HuH-7 (cell line): Measurements from ENCODE around the gene RAD51AP1.
A peak's percentile ranks its signal among the peaks of the same experiment; 100 is the strongest.
"Not testable (repeated sequence)": the region's sequence is repeated elsewhere in the genome, so short reads cannot be mapped to it uniquely, and the experiment has no call there.

Experiments used
- DNase-seq: peaks from one replicate; pipeline ENCODE4 v3.0.0; 2011; ENCODE audit warnings: low spot score

Gene RAD51AP1

DNA sequence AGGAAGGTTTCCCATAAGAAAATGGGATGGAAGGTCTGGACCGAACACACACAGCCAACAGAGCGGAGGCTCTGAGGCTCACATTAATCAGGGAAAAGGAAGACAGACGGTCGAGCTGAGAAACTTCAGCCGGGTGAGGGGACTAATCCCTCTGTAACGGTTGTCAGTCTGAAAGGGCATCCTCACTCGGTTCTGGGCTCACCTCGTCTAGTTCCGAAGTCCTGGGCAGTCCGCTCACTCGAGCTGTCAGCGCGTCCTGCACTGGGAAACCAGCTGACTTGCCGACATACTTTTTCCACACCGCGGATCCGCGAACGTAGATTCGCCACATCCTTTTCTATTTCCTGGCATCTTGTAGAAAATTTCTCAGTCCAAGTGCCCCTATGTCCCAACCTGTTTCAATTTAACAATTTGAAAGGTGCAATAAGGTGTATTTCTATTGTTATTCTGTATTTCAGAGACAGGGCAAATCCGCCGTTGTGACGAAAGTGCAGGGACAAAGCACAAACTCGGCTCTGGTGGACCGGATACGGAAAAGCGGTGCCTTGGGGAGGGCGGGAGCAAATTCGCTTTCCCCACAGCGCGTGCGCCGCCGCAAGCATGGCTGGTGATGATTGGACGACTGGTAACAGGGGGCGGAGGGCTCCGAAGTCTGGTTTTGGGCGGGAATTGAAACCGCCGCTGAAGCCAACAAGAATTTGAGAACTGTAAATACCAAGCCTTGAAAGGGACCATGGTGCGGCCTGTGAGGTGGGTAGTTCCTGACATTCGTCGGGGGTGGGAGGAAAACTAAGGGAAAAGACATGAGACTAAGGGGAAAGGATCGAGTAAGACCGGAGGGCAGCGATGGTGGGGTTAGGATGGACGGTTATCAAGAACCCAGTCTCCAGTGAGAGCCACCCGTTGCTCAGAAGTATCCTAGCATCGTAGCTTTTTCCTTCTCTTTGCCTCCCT lies at the start of gene RAD51AP1:
Gene RAD51AP1, plus strand, starts transcription at position 684 of the 954 bp plus-strand sequence. Its CDS starts 50 bp downstream, at position 734.
- DNase-seq, result peak; percentile 84

GRCh38 chr12:4489556-4489955 lies 49.1 kb upstream of the RAD51AP1 start:
- no peak for DNase-seq

GRCh38 chr12:4490973-4491372 lies 47.7 kb upstream of the RAD51AP1 start:
- no peak for DNase-seq

GRCh38 chr12:4496145-4496838 lies 42.4 kb upstream of the RAD51AP1 start:
- no peak for DNase-seq

DNA sequence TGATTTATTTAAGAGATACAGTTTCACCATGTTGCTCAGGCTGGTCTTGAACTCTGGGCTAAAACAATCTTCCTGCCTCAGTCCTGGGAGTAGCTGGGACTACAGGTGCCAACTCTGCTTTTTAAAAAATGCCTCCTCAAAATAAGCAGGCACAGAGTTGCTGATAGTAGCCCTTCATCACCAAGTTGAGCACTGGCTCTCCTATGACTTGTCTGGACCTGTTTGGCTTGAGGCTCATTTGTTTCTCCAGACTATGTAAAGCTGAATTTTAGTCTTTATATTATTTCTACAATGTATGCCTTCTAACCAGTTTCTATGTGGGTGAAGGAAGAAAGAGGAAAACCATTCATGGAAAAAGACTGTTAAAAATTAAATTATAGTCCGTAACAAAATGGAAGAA lies 39.5 kb upstream of the RAD51AP1 start:
- DNase-seq, result no peak

DNA sequence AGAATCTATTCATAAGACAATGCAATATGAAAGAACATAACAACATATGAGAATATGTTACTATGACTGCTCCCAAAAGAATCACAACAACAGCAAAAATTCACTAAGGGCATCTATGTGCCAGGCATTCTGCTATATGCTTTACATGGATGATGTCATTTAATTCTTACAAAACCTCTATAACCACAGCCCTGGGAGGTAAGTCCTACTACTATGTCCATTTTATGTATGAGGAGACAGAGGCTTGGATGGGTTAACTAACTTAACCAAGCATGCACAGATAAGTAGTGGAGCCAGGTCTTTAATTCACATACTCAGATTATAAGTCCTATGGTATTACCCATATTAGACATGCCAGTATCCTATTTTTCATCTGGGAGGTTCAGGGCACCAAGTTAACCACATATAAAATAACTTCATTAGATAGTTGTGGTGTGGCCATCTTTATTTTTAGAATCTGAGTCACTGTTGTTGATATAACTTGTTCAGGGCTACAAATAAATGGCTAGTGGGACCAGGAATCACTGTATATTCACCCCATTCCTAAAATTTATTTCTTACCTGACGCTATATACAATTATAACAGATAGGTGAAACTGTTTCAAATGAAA lies 33.2 kb upstream of the RAD51AP1 start:
- DNase-seq, result no peak

DNA sequence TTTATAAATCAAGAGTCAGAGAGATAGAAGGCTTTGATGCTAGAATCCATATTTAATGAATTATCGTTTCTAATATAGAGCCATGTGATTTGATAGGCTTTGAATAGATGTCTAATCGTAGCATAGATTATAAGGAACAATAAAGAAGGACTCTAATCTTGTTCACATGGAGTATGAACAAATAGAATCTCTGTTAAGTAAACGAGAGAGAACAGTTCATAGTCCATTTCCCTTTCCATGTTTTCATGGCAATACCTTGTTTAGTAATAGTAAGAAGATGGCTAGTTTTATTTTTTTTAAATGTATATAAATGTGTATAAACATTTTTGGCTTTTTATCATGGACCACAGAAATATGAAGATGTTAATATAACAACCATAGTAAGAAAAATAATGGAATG lies 32.3 kb upstream of the RAD51AP1 start:
- DNase-seq, result no peak

DNA sequence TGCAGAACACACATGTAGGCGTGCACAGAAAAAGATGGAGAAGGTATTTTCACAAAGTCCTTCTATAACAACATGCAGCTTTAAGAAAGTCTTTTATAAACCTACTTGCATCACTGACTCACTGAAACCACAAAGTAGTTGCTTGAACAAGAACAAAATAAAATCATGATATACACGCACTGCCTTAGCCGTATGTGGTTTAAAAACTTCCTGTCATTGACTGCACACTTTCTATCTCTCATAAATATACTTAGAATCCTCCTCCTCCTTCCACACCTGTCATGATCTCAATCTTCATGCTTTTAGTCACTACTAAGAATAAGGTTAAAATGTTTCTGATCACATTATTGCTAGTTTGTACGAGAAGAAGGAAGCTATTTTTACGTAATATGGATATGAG lies 31.8 kb upstream of the RAD51AP1 start:
- no peak for DNase-seq

DNA sequence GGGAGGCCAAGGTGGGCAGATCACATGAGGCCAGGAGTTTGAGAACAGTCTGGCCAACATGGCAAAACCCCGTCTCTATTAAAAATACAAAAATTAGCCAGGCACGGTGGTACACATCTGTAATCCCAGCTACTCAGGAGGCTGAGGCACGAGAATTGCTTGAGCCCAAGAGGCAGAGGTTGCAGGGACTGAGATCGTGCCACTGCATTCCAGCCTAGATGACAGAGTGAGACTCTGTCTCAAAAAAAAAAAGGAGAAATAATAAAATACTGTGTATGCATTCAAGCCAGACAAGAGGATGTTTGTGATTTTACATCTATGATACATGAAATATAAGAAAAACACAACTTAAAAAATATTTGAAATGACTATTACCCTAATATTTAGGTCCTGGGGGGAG lies 30.2 kb upstream of the RAD51AP1 start:
- not testable (repeated sequence) for DNase-seq

GRCh38 chr12:4509269-4509668 lies 29.4 kb upstream of the RAD51AP1 start:
- DNase-seq, result not testable (repeated sequence)

DNA sequence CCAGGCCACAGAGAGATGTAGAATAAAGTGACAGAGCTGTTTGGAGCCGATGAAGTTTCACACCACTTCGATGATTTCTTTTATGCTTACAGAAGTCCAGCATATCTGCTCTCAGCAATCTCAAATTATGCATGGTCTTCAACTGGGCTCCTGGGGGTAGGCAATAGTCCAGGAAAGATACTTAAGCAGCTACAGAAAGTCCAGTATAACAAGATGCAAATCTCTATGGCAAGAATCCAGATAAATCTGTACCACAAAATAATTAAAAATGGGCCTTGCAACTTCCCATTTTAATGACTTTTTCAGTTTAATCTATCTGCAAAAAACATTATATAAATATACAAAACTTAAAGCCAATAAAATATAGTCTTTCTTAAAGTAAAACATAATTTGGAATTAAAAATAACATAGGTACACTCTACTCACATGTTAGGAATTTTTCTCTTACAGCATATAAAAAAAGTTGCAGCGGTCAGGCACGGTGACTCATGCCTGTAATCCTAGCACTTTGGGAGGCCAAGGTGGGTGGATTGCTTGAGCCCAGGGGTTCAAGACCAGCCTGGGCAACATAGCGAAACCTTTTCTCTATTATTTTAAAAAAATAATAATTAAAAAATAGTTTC lies 20.5 kb upstream of the RAD51AP1 start:
- no peak for DNase-seq

DNA sequence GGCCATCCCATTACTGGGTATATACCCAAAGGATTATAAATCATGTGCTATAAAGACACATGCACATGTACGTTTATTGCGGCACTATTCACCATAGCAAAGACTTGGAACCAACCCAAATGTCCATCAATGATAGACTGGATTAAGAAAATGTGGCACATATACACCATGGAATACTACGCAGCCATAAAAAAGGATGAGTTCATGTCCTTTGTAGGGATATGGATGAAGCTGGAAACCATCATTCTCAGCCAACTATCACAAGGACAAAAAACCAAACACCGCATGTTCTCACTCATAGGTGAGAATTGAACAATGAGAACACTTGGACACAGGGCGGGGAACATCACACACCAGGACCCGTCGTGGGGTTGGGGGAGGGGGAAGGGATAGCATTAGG lies 15.2 kb upstream of the RAD51AP1 start:
- not testable (repeated sequence) for DNase-seq

DNA sequence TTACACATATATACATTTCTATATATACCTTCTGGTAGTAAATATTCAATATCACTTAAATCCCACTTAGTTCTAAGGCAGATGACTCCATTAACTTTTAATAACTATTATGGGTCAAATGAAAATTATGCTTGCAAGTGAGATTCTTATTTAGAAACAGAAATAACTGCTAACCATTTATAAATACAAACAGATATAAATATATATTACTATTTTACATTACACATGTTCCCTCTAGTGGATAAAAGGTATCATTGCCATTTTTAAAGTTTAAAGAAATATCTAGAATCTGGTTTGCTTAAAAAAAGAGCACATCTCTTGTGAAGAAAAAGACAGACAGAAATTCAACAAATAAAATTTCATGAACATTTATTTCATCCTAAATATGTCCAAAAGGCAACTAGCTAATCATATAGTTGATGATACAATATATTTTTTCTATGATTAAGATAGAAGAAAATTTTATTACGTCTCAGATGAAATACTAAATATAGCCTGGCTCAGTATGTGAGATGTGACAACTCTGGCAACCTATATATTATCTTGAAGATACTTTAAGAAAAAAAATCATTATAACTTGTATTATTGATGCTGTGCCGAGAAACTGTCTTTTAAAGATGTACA lies 11.7 kb upstream of the RAD51AP1 start:
- DNase-seq, result no peak

DNA sequence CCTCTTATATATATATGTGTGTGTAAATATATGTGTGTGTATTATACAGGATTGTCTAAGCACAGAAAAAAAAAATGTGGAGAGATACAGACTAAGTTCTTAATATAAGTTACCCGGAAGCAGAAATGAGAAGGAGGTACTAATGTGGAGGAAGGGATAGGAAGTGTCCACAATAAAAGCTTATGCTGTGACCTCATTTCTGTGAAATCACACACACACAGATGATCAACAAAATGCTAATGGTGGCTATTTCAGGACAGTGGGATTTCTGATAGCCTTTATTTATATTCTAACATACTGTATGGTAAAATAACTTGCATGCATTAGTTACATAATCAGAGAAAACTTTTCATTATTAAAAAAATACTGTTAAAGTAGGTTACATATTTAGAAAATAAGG lies 8.5 kb upstream of the RAD51AP1 start:
- no peak for DNase-seq

- DNase-seq, result no peak
Observed at GRCh38 chr12:4530982-4531586, 7.6 kb upstream of the RAD51AP1 start.

DNA sequence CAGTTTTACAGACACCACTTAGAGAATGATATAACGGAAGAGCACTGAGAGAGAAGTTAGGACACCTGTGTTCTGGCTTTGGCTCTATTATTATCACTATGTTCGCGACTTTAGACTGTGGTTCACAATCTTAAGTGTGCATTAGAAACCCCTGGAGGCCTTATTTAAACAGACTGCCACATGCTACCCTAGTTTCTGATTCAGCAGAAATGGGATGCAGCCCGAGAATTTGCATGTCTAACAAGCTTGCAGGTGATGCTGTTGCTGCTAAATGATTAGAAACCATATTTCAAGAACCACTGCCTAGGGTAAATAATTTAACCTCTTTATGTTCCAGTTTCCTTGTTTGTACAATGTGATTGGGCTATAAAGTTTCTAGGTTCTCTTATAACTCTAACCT lies 3.6 kb upstream of the RAD51AP1 start:
- no peak for DNase-seq

- DNase-seq, result no peak
Observed at GRCh38 chr12:4535871-4536270, 2.8 kb upstream of the RAD51AP1 start.

DNA sequence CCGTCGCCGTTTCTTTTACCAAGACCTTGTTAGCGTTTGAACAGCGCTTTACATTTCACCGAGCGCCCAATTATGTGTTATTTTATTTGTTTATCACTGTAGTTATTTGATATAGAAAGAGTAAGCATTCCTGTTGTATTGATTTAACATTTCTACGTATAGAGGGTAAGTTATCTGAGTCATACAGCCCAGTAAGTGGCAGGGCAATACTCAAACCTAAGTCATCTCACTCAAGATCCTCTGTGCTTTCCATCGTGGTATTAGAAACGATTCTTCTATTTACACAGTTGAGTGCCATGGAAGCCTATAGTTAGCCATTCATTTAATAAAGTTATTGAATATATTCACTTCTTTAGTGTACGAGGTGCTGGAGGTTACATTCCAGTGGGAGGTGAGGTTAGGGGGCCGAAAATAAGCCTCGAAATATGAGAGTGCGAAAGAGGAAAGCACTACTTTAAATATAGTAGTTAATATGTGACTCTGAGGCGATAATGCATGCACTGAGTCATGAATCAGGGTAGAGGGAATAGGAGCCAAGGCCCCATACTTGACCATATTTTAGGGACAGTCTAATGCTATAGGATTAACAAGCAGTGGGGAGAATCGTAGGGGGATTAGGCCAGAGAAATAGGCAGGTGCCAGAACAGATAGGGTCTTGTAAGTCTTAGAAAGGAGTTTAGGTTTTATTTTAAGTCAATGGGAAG lies 629 bp downstream of the RAD51AP1 start:
- no peak for DNase-seq

GRCh38 chr12:4540170-4540569 lies 1.5 kb downstream of the RAD51AP1 start:
- DNase-seq, result no peak

GRCh38 chr12:4540638-4541037 lies 1.9 kb downstream of the RAD51AP1 start:
- no peak for DNase-seq

DNA sequence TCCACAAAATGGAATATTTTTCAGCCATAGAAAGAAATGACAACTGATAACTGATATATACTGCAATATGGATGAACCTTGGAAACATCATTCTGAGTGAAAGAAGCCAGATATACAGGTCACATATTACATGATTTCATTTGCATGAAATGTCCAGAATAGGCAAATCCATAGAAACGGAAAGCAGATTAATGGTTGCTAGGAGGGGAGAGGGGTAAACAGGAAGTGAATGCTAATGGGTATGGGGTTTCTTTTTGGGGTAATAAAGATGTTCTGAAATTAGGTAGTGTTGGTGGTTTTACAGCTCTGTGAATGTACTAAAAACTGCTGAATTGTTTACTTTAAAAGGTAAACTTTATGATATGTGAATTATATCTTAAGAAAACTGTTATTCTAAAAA lies 6.5 kb downstream of the RAD51AP1 start:
- DNase-seq, result no peak
